ENCODE data around the gene ATE1.
"Not testable (repeated sequence)": the region's sequence is repeated elsewhere in the genome, so short reads cannot be mapped to it uniquely, and the experiment has no call there.

ATE1 gene

DNA sequence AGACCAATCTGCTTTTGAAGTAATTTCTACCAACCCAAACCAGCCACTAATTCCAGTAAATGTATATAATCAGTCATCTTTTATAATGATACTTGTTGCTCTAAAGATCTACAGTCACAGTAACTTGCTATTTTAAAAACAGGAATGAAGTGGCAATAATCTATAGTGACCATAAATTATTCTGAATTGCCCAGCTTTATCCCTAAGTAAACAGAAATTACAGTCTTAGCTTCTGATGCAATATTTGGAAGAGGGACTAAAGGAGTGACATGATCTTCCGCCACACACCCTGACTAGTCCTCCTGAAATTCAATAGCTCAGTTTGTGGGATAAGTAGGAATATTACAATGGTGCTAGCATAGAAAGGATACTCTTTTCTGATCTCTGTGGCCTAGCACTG, 96.1 kb downstream of the ATE1 start:
- DNase-seq (ENCODE audit: low read depth, low spot score): no peak

DNA sequence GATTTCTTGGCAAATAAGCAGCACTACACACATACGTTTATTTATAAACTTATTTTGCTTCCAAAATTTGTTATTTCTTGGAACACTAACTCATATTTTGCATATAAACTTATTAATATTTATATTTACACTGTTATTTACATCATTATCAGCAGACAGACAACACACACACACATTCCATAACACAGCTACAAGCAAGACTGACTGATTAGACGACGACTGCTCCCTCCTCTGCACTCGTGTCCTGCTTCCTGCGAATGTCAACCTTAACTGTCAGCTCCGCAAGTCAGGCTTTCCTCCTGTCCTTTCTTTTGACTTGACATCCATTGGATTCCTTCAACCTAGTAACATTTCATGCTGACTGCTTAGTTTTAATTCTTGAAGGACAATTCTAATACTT, 96.6 kb downstream of the ATE1 start:
- DNase-seq (ENCODE audit: low read depth, low spot score): no peak

DNA sequence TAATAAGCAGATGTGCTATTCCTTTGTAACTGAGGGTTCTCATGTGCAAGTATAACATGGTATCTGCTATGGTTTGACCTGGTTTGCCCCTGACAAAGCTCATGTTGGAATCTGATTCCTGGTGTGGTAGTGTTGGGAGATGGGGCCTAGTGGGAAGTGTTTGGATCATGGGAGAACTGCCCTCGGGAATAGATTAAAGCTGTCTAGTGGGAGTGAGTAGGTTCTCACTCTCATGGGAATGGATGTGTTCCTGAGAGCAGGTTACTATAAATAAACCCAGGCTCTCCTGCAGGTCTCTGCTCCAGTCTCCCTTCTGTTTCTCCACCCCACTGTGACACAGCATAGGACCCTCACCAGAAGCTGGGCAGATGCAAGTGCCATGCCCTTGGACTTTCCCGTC, 97.7 kb downstream of the ATE1 start:
- DNase-seq (ENCODE audit: low read depth, low spot score): no peak

DNA sequence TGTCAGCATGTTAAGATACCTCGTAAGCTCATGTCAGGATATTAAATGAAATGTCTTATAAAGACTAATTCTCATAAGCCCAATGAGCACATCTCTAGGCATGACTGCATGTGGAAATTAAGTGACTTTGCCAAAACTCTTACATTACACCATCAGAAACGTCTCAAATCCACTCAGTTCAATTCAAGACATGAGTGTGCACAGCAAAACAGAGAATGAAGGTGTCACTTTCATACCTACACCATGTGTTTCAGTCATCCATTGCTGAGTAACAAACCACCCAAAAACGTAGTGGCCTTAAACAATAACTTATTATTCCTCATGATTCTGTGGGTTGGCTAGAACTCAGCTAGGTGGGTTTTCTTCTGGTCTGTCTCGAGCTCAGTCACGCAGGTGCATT, 99.8 kb downstream of the ATE1 start:
- no peak for DNase-seq (ENCODE audit: low read depth, low spot score)

DNA sequence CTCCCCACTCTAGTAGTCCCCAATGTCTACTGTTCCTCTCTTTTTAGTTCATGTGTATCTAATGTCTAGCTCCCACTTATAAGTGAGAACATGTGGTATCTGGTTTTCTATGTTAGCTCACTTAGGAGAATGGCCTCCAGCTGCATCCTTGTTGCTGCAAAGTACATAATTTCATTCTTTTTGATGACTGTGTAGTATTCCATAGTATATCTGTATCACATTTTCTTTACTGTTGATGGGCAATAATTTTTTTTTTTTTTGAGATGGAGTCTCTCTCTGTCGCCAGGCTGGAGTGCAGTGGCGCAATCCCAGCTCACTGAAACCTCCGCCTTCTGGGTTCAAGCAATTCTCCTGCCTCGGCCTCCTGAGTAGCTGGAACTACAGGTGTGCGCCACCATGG, 101.1 kb downstream of the ATE1 start:
- DNase-seq (ENCODE audit: low read depth, low spot score): not testable (repeated sequence)

DNA sequence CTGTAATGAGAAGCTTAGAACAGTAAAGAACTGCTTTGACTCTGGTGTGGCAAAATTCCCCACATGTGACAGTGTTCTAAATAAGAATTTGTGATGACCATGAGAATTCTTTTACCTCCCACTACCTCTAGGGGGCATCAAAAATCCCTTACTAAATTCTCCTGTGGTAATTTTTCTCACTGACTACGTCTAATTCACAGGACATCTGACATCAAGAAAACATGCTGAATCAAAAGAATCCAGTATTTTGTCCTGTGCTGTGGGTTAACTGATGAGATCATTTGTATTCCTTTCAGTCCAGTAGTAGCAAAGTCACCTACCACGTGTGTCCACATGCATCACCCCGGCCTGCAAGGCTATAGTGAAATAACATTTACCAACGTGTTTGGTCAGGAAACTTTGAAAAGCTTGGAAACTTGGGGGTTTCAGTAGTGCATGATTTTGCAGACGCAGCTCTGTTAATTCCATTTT, 103.8 kb downstream of the ATE1 start:
- peak; percentile 21 for DNase-seq (ENCODE audit: low read depth, low spot score)

DNA sequence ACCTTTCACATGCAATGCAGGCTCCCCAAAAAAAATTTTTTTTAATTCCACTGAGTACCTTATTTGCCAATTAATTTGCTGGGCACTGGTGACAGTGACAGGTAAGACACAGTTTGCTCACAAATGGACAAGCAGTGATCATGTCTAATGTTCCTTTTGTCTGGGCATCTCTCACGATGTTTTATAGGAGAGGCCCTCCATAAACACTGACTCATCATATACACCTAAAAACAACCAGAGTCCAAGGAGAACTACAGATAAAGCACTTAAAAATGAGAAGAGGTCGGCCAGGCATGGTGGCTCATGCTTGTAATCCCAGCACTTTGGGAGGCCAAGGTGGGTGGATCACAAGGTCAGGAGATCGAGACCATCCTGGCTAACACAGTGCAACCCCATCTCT, 105.1 kb downstream of the ATE1 start:
- DNase-seq (ENCODE audit: low read depth, low spot score): no peak

DNA sequence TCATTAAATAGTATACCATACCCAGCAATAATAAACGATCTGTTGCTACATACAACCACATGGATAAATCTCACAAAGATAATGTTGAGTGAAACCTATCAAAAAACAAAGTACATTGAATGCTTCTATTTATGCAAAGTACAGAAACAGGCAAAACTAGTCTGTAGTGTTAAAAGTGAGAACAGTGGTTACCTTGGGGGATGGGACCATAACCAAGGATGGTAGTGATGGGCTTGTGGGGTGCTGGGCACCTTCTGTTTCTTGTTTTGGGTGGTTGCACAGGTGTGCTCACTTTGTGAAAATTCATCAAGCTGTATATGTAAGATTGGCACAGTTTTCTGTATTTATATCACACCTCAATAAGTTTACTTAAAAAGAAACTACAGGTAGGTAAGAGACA, 105.7 kb downstream of the ATE1 start:
- no peak for DNase-seq (ENCODE audit: low read depth, low spot score)

DNA sequence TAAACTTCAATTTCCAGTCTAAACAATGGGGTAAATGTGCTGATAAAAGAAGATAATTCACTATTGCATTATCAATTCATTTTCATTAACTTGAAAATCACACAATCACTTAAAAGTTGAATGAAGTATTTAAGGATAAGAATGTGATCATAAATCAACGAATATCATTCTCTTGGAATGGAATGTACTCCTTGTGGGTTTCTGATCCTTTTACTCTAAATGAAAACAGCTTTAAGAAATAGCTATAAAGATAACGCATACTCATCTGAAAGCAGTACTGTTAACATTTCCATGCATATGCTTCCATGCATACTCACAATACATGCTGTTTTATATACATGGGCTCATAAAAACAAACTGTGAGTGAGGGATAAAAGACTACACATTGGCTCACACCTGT, 108.8 kb downstream of the ATE1 start:
- no peak for DNase-seq (ENCODE audit: low read depth, low spot score)

DNA sequence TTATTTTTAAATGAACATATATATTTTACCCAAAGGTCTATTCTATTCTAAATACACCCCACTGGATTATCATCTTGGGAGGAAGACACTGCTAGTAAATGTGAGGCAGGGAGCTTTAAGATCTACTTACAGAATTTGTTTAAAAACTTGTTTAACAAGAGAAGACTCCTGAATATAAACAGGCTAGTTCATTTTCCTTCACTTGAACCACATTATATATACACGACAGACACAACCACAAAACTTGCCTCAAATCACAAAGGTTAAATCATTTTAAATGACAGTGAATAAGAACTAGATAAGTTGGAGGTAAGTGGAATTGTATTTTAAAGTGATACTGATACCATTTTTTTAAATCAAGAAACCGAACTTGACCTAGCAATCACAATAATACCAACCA, 109.2 kb downstream of the ATE1 start:
- DNase-seq (ENCODE audit: low read depth, low spot score): no peak

DNA sequence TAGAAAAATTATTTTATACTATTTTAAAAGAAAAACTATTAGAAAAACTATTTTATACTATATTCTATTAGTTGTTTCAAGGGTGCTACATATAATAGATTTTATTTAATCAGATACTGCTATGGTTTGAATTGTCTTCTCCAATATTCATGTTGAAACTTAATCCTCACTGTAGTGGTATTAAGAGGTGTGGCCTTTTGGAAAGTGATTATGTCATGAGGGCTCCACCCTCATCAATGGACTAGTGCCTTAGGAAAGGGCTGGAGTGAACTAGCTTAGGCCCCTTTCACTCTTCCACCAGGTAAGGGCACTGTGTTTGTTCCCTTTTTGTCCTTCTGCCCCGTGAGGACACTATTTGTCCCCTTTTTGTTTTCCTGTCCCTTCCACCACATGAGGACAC, 111.6 kb downstream of the ATE1 start:
- no peak for DNase-seq (ENCODE audit: low read depth, low spot score)

DNA sequence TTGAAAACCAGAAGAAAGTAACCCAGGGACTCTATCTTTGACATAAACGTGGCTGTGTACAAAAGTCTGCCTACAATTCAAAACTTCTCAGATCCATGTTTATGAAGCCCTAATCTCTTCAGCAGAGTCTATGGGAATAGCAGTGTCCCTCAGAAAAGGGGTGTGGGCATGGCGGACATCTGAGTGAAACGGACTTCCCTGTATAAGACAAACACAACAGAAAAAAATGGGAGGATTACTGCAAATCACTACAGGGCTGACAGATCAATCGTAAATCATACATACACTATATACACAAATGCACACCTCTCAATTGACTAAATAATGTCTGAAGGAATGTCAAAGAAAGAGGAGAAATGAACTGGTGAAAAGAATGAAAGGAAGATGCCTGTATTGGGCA, 114.0 kb downstream of the ATE1 start:
- DNase-seq (ENCODE audit: low read depth, low spot score): no peak

DNA sequence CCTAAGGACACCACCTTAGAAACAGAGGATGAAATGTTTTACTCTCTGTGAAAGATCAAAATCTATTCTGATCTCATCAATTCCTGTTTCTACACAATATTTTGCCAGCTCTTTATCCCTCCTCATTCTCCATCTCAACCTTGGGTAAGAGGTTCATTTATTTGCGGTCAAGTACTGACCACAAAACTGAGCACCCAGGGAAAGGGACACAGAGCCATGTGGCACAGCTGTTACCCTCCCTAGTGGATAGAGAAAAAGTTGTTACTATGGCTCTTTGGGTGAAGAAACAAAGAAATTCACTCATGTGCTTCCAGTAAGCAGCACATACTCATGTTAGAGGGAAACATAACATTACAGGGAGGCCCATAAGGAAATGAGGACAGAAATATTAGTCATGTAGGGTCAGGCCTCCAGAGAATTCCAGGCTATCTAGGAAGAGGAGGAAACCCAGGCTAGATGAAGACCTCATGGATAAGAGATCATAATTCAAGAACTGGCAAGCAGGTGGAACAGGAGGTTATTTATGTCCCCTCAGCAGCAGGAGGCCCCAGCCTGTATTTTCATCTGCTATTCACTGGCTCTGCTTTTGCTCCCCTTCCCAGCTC, 114.5 kb downstream of the ATE1 start:
- DNase-seq (ENCODE audit: low read depth, low spot score): no peak

DNA sequence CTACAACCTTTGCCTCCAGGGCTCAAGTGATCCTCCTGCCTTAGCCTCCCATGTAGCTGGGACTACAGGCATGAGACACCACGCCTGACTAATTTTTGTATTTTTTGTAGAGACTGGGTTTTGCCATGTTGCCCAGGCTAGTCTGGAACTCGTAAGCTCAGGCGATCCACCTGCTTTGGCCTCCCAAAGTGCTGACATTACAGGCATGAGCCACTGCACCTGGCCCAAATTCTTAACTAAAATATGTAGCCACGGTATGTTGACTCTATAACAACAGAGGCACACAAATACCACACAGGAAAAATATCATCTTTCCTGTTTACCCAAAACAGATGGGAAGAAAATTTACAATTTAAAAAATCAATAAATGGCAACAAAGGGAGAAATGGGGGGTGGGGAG, 115.8 kb downstream of the ATE1 start:
- no peak for DNase-seq (ENCODE audit: low read depth, low spot score)

DNA sequence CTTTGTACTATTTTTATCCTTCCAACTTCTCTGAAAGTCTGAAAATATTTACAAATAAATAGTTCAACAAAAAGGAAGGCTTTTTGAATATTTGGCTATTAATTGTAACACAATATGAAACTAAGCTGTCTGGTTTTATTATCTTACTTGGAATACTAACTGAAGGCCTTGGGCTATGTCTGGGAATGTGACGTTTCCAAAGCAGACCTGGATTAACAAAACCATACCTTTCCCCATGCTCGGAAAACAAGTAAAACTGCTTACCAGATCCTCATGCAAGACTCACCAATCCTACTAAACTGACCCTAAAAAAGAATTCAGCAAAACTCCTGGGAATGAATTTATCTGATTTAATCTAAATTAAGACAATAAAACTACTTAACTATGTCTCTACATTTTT, 116.4 kb downstream of the ATE1 start:
- no peak for DNase-seq (ENCODE audit: low read depth, low spot score)

DNA sequence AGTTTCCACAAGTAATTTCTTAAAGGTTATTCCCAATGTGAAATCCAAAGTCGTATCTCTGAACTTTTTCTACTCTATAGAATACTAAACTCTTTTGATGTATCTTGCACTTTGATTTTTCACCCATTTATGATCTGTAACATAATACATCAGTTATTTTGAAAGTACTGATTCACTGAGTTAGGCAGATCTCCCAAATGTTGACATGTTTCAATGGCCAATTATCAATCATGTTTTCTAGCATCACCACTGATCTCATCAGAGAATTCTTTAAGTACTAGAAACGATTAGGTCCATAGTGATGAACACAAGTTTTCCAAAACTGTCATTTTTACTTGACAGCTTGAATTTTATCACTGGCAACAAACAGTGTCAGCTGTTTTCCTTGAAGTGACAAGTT, 119.0 kb downstream of the ATE1 start:
- no peak for DNase-seq (ENCODE audit: low read depth, low spot score)

DNA sequence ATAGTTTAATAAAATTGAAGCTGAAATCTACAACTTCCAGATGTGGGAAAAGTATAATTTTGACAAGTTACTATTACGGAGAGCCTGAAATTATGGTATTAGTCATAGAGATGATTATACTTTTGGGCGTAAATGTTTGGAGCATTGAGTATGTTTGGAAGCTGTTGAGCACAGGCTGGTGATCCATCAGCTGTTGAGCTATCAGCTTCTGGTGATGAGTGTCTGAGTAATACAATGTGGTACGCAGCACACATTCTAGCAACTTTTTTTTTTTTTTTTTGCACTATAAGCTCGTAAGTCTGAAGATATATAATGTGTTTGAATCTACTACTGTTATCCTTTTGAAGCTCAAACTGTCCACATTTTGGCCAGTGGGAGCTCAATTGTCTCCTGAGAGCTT, 123.4 kb downstream of the ATE1 start:
- DNase-seq (ENCODE audit: low read depth, low spot score): no peak

DNA sequence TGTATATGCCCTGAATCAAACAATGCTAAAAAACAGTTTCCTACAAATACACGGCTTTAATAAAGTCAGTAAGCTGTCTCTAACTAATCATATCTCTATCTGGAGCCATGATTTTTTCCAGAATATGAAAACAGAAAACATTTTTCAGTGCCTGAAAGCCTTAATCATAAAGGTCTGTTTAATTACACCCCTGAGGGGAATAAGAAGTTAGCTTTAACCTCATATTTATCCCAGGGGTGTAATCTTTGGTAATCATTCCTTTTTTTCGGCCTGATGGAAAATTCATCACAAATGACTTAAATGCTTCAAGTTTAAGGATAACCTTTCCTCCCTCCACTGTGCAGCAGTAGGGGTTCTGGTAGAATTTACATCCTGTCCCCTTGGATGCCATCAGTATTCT, 124.2 kb downstream of the ATE1 start:
- DNase-seq (ENCODE audit: low read depth, low spot score): no peak

DNA sequence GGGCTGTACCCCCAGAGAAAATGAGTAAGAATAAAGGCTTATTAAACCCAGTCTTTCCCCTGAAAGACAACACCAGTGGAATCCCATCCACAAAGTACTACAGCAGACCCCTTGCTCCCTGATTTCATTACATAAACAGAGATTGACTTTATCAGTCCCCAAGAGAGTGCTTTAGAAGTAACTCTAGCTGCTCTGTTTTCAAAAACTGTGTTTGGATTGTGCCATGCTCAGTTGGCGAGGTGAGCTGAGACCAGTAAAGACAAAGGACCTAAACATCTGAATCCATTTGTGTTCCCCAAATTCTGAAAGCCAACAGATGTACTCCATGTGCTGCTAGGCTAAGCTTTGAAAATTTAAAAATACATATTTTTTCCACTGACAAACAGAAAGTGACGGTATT, 127.0 kb downstream of the ATE1 start:
- no peak for DNase-seq (ENCODE audit: low read depth, low spot score)

DNA sequence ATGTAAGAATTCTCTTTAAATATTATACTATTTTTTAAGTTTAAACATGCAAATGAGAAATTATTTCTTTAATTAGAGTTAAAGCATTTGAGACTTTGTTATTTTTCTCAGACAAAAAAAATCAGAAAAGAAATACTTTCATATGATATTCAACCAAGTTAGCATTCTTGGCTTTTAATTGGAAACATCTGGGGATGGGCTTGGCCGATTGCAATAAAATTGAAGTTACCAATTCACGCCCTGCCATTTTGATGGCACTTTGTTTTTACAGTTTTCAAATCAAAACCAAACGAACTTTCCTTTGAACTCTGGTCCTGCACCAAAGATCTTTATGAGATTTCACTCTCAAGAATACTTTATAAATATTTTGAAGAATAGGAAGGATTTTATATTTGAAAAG, 127.7 kb downstream of the ATE1 start:
- no peak for DNase-seq (ENCODE audit: low read depth, low spot score)

DNA sequence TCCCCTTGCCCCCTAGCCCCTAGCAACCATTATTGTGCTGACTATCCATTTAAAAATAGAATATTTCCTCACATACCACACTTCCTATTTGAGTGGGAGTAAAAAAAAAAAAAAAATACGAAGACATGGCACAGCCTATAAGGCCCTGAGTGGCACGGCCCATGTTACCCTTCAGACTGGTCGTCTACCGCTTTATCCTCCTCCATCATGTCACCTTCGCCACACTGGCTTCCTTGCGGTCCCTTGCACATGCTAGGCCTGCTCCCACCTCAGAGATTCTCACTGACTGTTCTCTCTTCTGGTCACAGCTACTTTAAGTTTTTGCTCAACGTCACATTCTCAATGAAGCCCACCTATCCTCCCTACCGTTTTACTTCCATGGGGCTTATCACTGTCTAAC, 130.3 kb downstream of the ATE1 start:
- DNase-seq (ENCODE audit: low read depth, low spot score): no peak

DNA sequence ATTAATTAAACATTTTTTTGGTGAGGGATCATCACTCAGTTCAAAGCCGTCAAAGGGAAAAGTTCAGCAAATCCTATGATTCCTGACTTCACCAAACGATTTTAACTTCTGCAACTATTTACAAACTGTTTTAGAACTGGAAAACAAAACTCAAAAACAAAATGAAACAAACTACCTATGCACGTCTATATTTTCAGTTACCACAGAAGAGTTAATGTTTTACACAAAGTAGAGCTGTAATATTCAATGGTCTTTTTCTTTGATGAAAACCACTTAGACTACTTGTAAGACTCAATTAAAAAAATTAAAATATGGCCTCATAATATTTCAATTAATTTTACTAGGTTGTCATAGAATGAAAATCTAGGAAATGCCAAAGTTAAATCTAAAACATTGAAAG, 131.5 kb downstream of the ATE1 start:
- DNase-seq (ENCODE audit: low read depth, low spot score): no peak

DNA sequence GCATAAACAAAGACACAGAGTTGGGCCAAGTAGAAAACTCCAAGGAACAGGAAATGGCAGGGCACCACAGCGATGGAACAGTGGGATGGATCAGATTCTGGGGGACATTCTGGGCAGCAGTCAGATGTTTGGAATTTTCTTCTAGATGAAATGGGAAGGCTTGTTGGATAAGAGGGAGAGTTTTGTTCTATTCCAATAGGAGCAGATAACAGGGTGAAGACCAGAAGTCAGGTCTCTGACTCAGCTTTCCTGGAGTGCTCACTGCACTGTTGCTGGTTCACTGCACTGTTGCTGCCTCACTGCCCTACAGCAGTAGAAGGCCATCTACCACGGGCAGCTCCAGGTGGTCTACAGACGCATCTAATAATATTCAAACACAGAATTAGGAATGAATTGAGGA, 135.6 kb downstream of the ATE1 start:
- no peak for DNase-seq (ENCODE audit: low read depth, low spot score)

DNA sequence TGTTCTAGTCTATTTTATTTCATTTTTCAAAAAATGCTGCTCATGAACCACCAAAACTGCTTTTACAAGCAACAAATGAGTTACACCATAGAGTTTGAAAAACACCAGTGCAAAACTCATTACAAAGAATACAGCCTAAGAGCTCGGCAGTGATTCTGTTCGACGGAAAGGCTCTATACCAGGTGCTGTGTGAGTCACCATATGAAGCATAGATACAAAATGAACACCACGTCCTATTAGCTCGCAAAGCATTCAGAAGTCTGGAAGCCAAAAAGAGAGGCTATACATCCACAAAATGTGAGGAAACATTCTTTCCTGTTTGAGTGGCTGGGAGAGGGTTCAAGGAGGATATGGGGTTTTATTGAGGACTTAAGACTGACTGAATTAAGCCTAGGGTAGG, 136.1 kb downstream of the ATE1 start:
- DNase-seq (ENCODE audit: low read depth, low spot score): no peak

Measured in smooth muscle cell of the brain vasculature (primary cell).